ENCODE results near the gene GAA. TPM values are rescaled to one million over a fixed set of nuclear protein-coding genes. Genes with fewer than 3 reads are reported as not detected.

Gene GAA
- total and polyA plus RNA-seq, 12 donors = 5.6 to 170 (median 90.5) TPM

DNA sequence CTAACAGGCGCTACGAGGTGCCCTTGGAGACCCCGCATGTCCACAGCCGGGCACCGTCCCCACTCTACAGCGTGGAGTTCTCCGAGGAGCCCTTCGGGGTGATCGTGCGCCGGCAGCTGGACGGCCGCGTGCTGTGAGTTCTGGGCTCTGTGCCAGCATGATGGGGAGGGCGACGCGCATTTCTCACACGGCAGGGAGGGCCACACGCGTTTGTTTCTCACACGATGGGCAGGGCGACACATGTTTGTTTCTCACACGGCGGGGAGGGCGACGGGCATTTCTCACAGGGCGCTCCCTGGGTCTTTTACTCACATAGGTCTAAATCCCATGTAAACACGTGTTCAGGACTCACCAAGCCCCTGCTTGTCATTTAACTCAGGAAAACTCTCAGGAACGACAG lies 4.4 kb downstream of the GAA start:
- H3K27ac ChIP-seq = no peak overlapping the region
- peaks cover 0 to 23% of the 10 kb centered on the region in 2 donors for H3K4me1 ChIP-seq (replicated peaks in 1 of 2)
- H3K27me3 ChIP-seq = no peaks in the 10 kb centered on the region
- intact Hi-C loops (cut with DNase I) = no loop called here
- peaks cover 0 to 5% of the 10 kb centered on the region in 2 donors for H3K36me3 ChIP-seq (replicated peaks in 1 of 2)
- no peak for DNase-seq
- no peak overlapping the region for H3K4me3 ChIP-seq
- TF ChIP-seq POLR2A (IDR thresholded peaks at IDR 0.05) = no peak
- TF ChIP-seq, protein P1, sequence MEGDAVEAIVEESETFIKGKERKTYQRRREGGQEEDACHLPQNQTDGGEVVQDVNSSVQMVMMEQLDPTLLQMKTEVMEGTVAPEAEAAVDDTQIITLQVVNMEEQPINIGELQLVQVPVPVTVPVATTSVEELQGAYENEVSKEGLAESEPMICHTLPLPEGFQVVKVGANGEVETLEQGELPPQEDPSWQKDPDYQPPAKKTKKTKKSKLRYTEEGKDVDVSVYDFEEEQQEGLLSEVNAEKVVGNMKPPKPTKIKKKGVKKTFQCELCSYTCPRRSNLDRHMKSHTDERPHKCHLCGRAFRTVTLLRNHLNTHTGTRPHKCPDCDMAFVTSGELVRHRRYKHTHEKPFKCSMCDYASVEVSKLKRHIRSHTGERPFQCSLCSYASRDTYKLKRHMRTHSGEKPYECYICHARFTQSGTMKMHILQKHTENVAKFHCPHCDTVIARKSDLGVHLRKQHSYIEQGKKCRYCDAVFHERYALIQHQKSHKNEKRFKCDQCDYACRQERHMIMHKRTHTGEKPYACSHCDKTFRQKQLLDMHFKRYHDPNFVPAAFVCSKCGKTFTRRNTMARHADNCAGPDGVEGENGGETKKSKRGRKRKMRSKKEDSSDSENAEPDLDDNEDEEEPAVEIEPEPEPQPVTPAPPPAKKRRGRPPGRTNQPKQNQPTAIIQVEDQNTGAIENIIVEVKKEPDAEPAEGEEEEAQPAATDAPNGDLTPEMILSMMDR (IDR thresholded peaks at IDR 0.05) = no peak
- H3K9me3 ChIP-seq (replicated peaks in 1 of 3) = no peaks in the 10 kb centered on the region
- 50 to 76% (median 64%) methylated on average over 9 to 29 of the region's 29 CpGs for WGBS, 4 donors

DNA sequence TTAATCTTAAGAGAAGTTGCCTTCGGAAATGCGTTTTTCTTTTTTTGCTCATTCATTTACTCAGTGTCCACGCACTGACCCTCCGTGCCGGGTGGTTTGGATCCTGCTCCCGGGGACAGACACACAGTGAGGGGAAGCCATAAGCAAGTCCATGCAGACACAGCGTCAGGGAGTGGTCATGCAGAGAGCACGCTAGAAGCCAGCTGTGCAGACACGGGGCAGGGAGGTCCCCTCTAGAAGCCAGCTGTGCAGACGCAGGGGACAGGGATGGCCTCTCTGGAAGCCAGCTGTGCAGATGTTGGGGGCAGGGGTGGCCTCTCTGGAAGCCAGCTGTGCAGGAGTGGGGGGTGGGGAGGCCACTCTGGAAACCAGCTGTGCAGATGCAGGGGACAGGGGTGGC lies 4.8 kb downstream of the GAA start:
- no peaks in the 10 kb centered on the region for H3K9me3 ChIP-seq (replicated peaks in 1 of 3)
- H3K27me3 ChIP-seq = no peaks in the 10 kb centered on the region
- H3K4me1 ChIP-seq (replicated peaks in 1 of 2) = peaks cover 0 to 20% of the 10 kb centered on the region in 2 donors
- 75 to 83% (median 79%) methylated on average over 8 to 10 of the region's 10 CpGs for WGBS, 4 donors
- no peak overlapping the region for H3K27ac ChIP-seq
- TF ChIP-seq POLR2A (IDR thresholded peaks at IDR 0.05) = no peak
- TF ChIP-seq, protein P1 (IDR thresholded peaks at IDR 0.05) = no peak
- no peak for DNase-seq
- peaks cover 0 to 5% of the 10 kb centered on the region in 2 donors for H3K36me3 ChIP-seq (replicated peaks in 1 of 2)
- no peak overlapping the region for H3K4me3 ChIP-seq
- intact Hi-C loops (cut with DNase I) = no loop called here

DNA sequence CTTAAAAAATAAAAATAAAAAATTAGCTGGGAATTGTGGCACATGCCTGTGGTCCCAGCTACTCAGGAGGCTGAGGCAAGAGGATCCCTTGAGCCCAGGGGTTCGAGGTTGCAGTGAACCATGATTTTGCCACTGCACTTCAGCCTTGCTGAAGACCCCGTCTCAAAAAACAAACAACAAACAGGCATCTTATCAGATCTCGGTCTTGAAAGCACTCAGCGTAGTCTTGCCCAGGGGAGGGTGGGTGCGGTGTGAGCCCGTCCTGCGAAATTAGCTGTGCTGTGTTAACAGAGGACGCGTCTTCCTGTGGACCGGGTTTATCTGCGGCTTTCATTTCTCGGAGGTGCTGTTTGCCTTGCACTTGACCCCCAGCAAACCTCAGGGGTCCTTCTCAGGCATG lies 5.4 kb downstream of the GAA start:
- Histone ChIP-seq H3K27ac (no peak overlapping the region), H3K4me1 (replicated peaks in 1 of 2) (peaks cover 0 to 20% of the 10 kb centered on the region in 2 donors), H3K9me3 (replicated peaks in 1 of 3) (no peaks in the 10 kb centered on the region), H3K4me3 (no peak overlapping the region), H3K27me3 (no peaks in the 10 kb centered on the region), H3K36me3 (replicated peaks in 1 of 2) (peaks cover 0 to 5% of the 10 kb centered on the region in 2 donors)
- WGBS, 4 donors = 85 to 91% (median 87%) methylated on average over 10 to 12 of the region's 12 CpGs
- intact Hi-C loops (cut with DNase I) = no loop called here
- DNase-seq = peak in 1 of 7 donors; percentile 11
- no peak for TF ChIP-seq POLR2A (IDR thresholded peaks at IDR 0.05)
- TF ChIP-seq, protein P1 (IDR thresholded peaks at IDR 0.05) = no peak

DNA sequence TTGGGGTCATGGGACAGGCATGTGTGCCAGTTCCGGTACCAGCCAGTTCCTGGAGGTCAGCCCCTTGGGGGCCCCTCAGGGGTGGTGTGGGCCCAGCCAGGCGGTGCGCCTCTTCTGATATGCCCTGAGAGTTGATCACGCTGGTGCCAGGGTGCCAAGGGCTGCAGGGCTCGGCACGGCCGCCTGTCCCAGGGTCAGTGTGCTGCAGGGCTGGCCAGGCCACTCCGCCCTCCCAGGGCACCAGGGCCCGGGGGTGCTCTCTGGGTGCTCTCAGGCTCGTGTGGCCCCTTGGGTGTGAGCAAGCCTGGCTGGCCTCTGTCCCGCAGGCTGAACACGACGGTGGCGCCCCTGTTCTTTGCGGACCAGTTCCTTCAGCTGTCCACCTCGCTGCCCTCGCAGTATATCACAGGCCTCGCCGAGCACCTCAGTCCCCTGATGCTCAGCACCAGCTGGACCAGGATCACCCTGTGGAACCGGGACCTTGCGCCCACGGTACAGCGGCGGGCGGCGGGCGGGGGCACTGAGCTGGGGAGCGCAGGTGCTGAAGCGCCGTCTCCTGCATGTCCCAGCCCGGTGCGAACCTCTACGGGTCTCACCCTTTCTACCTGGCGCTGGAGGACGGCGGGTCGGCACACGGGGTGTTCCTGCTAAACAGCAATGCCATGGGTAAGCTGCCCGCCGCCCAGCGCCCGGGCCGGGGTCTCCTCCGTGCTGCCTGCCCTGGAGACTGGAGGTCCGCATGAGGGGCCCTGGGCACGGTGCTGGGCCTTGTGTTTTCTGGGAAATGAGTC lies 6.0 kb downstream of the GAA start:
- TF ChIP-seq POLR2A (IDR thresholded peaks at IDR 0.05) = no peak
- TF ChIP-seq, protein P1 (IDR thresholded peaks at IDR 0.05) = no peak
- WGBS, 4 donors = 60 to 93% (median 91%) methylated on average over 1 to 46 of the region's 46 CpGs
- intact Hi-C loops (cut with DNase I) = no loop called here
- H3K36me3 ChIP-seq (replicated peaks in 1 of 2) = peaks cover 0 to 5% of the 10 kb centered on the region in 2 donors
- H3K4me3 ChIP-seq = no peak overlapping the region
- peaks cover 0 to 13% of the 10 kb centered on the region in 2 donors for H3K4me1 ChIP-seq (replicated peaks in 1 of 2)
- no peaks in the 10 kb centered on the region for H3K9me3 ChIP-seq (replicated peaks in 1 of 3)
- H3K27ac ChIP-seq = no peak overlapping the region
- DNase-seq = peak in 1 of 7 donors; percentile 22
- no peaks in the 10 kb centered on the region for H3K27me3 ChIP-seq
